ENCODE results near the gene CYTH3. TPM values are rescaled to one million over a fixed set of nuclear protein-coding genes. Genes with fewer than 3 reads are reported as not detected.

The CYTH3 gene
- total RNA-seq, 3 donors from 2014 or later (not counting 1 experiment from before 2014, with no cell fraction given), result 7.7 to 42.6 (median 13.6) TPM

DNA sequence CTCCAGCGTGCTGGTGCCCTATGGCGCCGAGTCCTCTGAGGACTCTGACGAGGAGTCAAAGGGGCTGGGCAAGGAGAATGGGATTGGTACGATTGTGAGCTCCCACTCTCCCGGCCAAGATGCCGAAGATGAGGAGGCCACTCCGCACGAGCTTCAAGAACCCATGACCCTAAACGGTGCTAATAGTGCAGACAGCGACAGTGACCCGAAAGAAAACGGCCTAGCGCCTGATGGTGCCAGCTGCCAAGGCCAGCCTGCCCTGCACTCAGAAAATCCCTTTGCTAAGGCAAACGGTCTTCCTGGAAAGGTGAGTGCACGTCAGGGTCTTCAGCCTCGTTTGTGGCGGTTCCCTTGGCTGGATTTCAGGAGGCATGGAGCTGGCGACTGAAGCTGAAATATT lies 122.4 kb downstream of the CYTH3 start:
- Histone ChIP-seq H3K4me1 (ENCODE audit: control insufficient read depth, insufficient read depth, low read length) (no peaks in the 10 kb centered on the region), H3K4me3 (ENCODE audit: low read length) (no peak overlapping the region), H3K27ac (ENCODE audit: low read length) (no peak overlapping the region), H3K27me3 (ENCODE audit: control insufficient read depth, insufficient read depth, low read length) (no peaks in the 10 kb centered on the region), H3K36me3 (ENCODE audit: control insufficient read depth, insufficient read depth, low read length) (peaks cover 75% of the 10 kb centered on the region), H3K9me3 (ENCODE audit: control insufficient read depth, insufficient read depth, low read length) (no peaks in the 10 kb centered on the region)
- 97% methylated on average over 19 of the region's 19 CpGs for WGBS (ENCODE audit: insufficient coverage)
- Mint-ChIP-seq H3K4me3 (no peak overlapping the region), H3K4me1 (no peaks in the 10 kb centered on the region), H3K27me3 (ENCODE audit: low read depth in 2 of 2) (no peaks in the 10 kb centered on the region), H3K36me3 (peaks cover 21% of the 10 kb centered on the region), H3K27ac (no peak overlapping the region), H3K9me3 (no peaks in the 10 kb centered on the region)
- no peak for DNase-seq
- intact Hi-C loops (cut with micrococcal nuclease), result no loop called here
- TF ChIP-seq, protein P1, sequence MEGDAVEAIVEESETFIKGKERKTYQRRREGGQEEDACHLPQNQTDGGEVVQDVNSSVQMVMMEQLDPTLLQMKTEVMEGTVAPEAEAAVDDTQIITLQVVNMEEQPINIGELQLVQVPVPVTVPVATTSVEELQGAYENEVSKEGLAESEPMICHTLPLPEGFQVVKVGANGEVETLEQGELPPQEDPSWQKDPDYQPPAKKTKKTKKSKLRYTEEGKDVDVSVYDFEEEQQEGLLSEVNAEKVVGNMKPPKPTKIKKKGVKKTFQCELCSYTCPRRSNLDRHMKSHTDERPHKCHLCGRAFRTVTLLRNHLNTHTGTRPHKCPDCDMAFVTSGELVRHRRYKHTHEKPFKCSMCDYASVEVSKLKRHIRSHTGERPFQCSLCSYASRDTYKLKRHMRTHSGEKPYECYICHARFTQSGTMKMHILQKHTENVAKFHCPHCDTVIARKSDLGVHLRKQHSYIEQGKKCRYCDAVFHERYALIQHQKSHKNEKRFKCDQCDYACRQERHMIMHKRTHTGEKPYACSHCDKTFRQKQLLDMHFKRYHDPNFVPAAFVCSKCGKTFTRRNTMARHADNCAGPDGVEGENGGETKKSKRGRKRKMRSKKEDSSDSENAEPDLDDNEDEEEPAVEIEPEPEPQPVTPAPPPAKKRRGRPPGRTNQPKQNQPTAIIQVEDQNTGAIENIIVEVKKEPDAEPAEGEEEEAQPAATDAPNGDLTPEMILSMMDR (IDR thresholded peaks at IDR 0.05), result no peak
- no peak for ATAC-seq

DNA sequence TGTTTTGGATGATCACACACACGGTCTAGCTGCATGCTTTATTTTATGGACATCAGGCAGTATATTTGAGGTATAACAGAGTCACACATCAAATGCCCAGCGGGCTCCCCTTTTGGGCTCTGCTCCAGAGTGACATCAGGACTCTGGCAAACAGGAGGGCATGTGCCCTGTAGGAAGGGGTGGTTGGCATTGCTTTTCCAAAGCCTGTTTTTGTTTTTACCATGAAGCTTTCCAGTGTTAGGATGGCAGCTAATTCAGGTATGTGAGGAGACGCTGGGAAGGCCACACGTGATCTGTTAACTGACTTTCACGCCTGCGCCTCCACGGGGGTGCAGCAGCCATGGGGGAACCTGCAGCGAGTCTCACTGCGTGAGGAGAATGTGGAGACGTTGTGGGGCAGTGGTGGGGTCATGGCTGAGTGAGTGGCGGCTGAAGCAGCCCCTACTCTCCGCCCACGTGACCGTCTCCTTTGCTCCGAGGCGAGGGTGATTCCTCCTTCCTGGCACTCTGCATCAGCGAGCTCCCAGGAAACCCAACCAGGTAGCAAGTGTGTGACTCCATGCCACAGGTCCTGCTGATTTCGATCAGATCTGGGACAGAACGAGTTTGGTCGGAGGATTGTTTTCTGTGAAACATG lies 123.6 kb downstream of the CYTH3 start:
- Histone ChIP-seq H3K9me3 (ENCODE audit: control insufficient read depth, insufficient read depth, low read length) (no peaks in the 10 kb centered on the region), H3K4me3 (ENCODE audit: low read length) (no peak overlapping the region), H3K36me3 (ENCODE audit: control insufficient read depth, insufficient read depth, low read length) (peaks cover 80% of the 10 kb centered on the region), H3K27me3 (ENCODE audit: control insufficient read depth, insufficient read depth, low read length) (no peaks in the 10 kb centered on the region), H3K27ac (ENCODE audit: low read length) (no peak overlapping the region), H3K4me1 (ENCODE audit: control insufficient read depth, insufficient read depth, low read length) (no peaks in the 10 kb centered on the region)
- intact Hi-C loops (cut with micrococcal nuclease), result no loop called here
- Mint-ChIP-seq H3K4me1 (no peaks in the 10 kb centered on the region), H3K36me3 (peaks cover 27% of the 10 kb centered on the region), H3K27me3 (ENCODE audit: low read depth in 2 of 2) (no peaks in the 10 kb centered on the region), H3K4me3 (no peak overlapping the region), H3K27ac (peak overlapping the region in 1 of 2 donors; percentile 31), H3K9me3 (no peaks in the 10 kb centered on the region)
- DNase-seq, result no peak
- TF ChIP-seq, protein P1 (IDR thresholded peaks at IDR 0.05), result no peak
- 97% methylated on average over 20 of the region's 20 CpGs for WGBS (ENCODE audit: insufficient coverage)
- no peak for ATAC-seq

DNA sequence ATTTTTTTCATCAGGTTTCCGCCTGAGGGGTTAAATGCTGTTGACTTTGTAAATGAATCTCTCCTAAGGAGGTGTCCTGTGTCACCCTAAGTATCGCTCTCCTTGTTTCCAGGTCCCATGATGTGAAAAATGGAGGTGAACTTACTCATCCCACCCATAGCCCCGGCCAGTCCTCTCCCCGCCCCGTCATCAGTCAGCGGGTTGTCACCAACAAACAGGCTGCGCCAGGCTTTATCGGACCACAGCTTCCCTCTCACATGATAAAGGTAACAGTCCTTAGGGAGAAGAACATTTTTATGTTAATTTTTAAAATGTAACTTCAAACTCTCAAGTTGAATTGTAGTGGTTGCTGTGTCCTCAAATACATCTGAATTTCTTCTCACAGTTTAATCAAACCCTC lies 124.8 kb downstream of the CYTH3 start:
- Mint-ChIP-seq H3K27me3 (ENCODE audit: low read depth in 2 of 2) (no peaks in the 10 kb centered on the region), H3K36me3 (peaks cover 29% of the 10 kb centered on the region), H3K27ac (no peak overlapping the region), H3K9me3 (no peaks in the 10 kb centered on the region), H3K4me3 (no peak overlapping the region), H3K4me1 (no peaks in the 10 kb centered on the region)
- peaks cover 80% of the 10 kb centered on the region for H3K36me3 ChIP-seq (ENCODE audit: control insufficient read depth, insufficient read depth, low read length)
- H3K4me3 ChIP-seq (ENCODE audit: low read length), result no peak overlapping the region
- WGBS (ENCODE audit: insufficient coverage), result 100% methylated on average over 2 of the region's 8 CpGs
- DNase-seq (no peak), ATAC-seq (no peak)
- intact Hi-C loops (cut with micrococcal nuclease), result no loop called here
- no peaks in the 10 kb centered on the region for H3K9me3 ChIP-seq (ENCODE audit: control insufficient read depth, insufficient read depth, low read length)
- H3K27ac ChIP-seq (ENCODE audit: low read length), result no peak overlapping the region
- TF ChIP-seq, protein P1 (IDR thresholded peaks at IDR 0.05), result no peak
- H3K27me3 ChIP-seq (ENCODE audit: control insufficient read depth, insufficient read depth, low read length), result no peaks in the 10 kb centered on the region
- no peaks in the 10 kb centered on the region for H3K4me1 ChIP-seq (ENCODE audit: control insufficient read depth, insufficient read depth, low read length)

DNA sequence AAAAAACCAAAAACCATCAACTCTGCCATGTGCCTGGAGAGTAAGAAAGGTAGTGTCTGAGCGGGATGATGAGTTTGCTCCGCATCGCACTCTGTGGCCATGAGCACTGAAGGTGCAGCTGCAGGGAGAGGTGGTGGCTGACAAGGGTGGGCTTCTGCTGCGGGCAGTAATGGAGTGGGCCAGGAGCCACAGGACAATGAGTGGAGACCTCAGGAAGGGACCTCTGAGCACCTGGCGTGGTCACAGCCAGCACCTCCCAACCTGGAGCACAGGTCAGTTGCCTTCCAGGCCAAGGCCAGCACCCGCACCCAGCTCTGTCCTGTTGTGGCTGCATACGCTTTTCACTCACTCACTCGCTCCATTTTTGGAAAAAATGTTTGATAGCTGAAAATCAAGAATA lies 125.8 kb downstream of the CYTH3 start:
- intact Hi-C loops (cut with micrococcal nuclease), result no loop called here
- H3K27ac Mint-ChIP-seq, result no peak overlapping the region
- DNase-seq (no peak), ATAC-seq (no peak)
- H3K9me3 ChIP-seq (ENCODE audit: control insufficient read depth, insufficient read depth, low read length), result no peaks in the 10 kb centered on the region
- H3K4me1 ChIP-seq (ENCODE audit: control insufficient read depth, insufficient read depth, low read length), result no peaks in the 10 kb centered on the region
- H3K9me3 Mint-ChIP-seq, result no peaks in the 10 kb centered on the region
- no peak overlapping the region for H3K4me3 Mint-ChIP-seq
- peaks cover 70% of the 10 kb centered on the region for H3K36me3 ChIP-seq (ENCODE audit: control insufficient read depth, insufficient read depth, low read length)
- over 99% methylated on average over 8 of the region's 8 CpGs for WGBS (ENCODE audit: insufficient coverage)
- no peak overlapping the region for H3K4me3 ChIP-seq (ENCODE audit: low read length)
- H3K36me3 Mint-ChIP-seq, result peaks cover 32% of the 10 kb centered on the region
- no peaks in the 10 kb centered on the region for H3K27me3 ChIP-seq (ENCODE audit: control insufficient read depth, insufficient read depth, low read length)
- TF ChIP-seq, protein P1 (IDR thresholded peaks at IDR 0.05), result no peak
- no peaks in the 10 kb centered on the region for H3K4me1 Mint-ChIP-seq
- no peak overlapping the region for H3K27ac ChIP-seq (ENCODE audit: low read length)
- no peaks in the 10 kb centered on the region for H3K27me3 Mint-ChIP-seq (ENCODE audit: low read depth in 2 of 2)
